Gastroesophageal sphincter (tissue), 4 donors: ENCODE results near the gene TNFRSF1A. TPM values are rescaled to one million over a fixed set of nuclear protein-coding genes. Genes with fewer than 3 reads are reported as not detected.
A peak's percentile ranks its signal among the peaks of the same experiment; 100 is the strongest.

Experiments used
- ATAC-seq: fragments of 150-250 bp; one replicate; pipeline ENCODE4 v1.9.1; 2016; ENCODE audit warnings: mild to moderate bottlenecking, moderate library complexity
- H3K27ac ChIP-seq, 4 donors: fragments of 200-600 bp; sonication (generic) in 3 of 4; 1 replicate in 3 of 4; 2 replicates in 1 of 4; pipeline ENCODE4 v1.5.1; 2016 to 2019
- H3K27me3 ChIP-seq: fragments of 200-600 bp; sonication (generic); one replicate; pipeline ENCODE4 v1.5.1; 2019
- H3K36me3 ChIP-seq, 2 donors: fragments of 200-600 bp; sonication (generic); one replicate each; pipeline ENCODE4 v1.5.1; 2019; ENCODE audit warnings: control low read depth in 1 of 2
- H3K4me1 ChIP-seq, 3 donors: fragments of 200-600 bp; sonication (generic); 1 replicate in 2 of 3; 2 replicates in 1 of 3; pipeline ENCODE4 v1.5.1; 2016 to 2019; ENCODE audit warnings: control low read depth in 2 of 3
- H3K4me3 ChIP-seq, 2 donors: fragments of 200-600 bp; sonication (generic); one replicate each; pipeline ENCODE4 v1.5.1; 2019; ENCODE audit warnings: mild to moderate bottlenecking in 1 of 2, moderate library complexity in 1 of 2
- H3K9me3 ChIP-seq, 3 donors: fragments of 200-600 bp; sonication (generic); one replicate each; pipeline ENCODE4 v1.5.1; 2017 to 2019; ENCODE audit warnings: control low read depth in 2 of 3
- CTCF ChIP-seq, 4 experiments: fragments of 200-600 bp in 2 of 4; fragments of 450-650 bp in 2 of 4; sonication (generic) in 1 of 4; IDR thresholded peaks; one replicate each; pipeline ENCODE4 v1.5.1; 2017 to 2019; ENCODE audit warnings: antibody characterized with exemption in 4 of 4, mild to moderate bottlenecking in 2 of 4, moderate library complexity in 2 of 4
- EP300 ChIP-seq: sonication (generic); formaldehyde crosslinking; IDR thresholded peaks from one replicate; pipeline ENCODE4 v1.6.1; 2017; ENCODE audit warnings: antibody characterized with exemption, mild to moderate bottlenecking
- POLR2A ChIP-seq, 2 donors: fragments of 450-650 bp; IDR thresholded peaks; one replicate each; pipeline ENCODE4 v1.6.1; 2017; ENCODE audit warnings: antibody characterized with exemption in 2 of 2, mild to moderate bottlenecking in 2 of 2, moderate library complexity in 1 of 2
- POLR2AphosphoS5 ChIP-seq: sonication (generic); formaldehyde crosslinking; IDR thresholded peaks from one replicate; pipeline ENCODE4 v1.6.1; 2017; ENCODE audit warnings: antibody characterized with exemption
- WGBS, 2 donors: methylation state at CpG; one replicate each; pipeline ENCODE4 v1.1.5; 2018; ENCODE audit warnings: low coverage in 1 of 2; 5-methylcytosine and 5-hydroxymethylcytosine counted together
- total RNA-seq, 4 donors: library from RNA; depleted of rRNA; stranded (reverse); fragments of >200 nt; gene quantifications; one replicate each; pipeline ENCODE4 v1.1.0, GENCODE V29; 2016

The TNFRSF1A gene
- total RNA-seq, 4 donors from 2014 or later, result 150 to 356 (median 227) TPM

GRCh38 chr12:6382982-6383381 is 41.1 kb upstream of the TNFRSF1A start:
- peak overlapping the region in 1 of 2 donors; percentile 90 for H3K4me3 ChIP-seq
- H3K27me3 ChIP-seq, result no peaks in the 10 kb centered on the region
- peaks cover 0 to 23% of the 10 kb centered on the region in 2 donors for H3K36me3 ChIP-seq
- peaks cover 0 to 83% (median 23%) of the 10 kb centered on the region in 3 donors for H3K4me1 ChIP-seq
- peak overlapping the region; percentile 81 to 97 (median 96) for H3K27ac ChIP-seq
- 85 to 100% methylated on average over 1 to 5 of the region's 6 CpGs for WGBS, 2 donors
- no peak for TF ChIP-seq CTCF (IDR thresholded peaks at IDR 0.05)
- no peak for TF ChIP-seq POLR2AphosphoS5
- no peak for TF ChIP-seq EP300
- no peak for TF ChIP-seq POLR2A (IDR thresholded peaks at IDR 0.05)
- no peaks in the 10 kb centered on the region for H3K9me3 ChIP-seq
- ATAC-seq, result no peak

DNA sequence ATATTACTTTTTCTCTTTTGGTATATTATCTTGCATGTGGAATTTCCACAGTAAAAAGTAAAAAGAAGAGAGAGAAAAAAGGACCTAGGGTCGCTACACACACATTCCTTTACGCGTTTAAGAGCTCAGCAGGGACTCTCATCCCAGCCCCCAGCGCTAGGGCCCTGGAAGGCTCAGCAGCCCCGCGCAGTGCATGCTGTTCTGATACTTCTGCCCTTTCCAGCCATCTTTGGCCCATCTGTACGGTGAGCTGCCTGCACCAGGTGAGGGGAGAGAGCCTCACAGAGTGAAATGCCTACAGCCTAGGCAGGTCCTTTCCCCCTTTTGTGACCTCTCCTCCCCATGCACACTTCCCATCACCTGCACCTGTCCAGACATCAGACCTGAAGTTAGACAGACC is 40.5 kb upstream of the TNFRSF1A start:
- TF ChIP-seq POLR2AphosphoS5 (no peak), POLR2A (IDR thresholded peaks at IDR 0.05) (no peak), EP300 (no peak), CTCF (IDR thresholded peaks at IDR 0.05) (no peak)
- no peak for ATAC-seq

DNA sequence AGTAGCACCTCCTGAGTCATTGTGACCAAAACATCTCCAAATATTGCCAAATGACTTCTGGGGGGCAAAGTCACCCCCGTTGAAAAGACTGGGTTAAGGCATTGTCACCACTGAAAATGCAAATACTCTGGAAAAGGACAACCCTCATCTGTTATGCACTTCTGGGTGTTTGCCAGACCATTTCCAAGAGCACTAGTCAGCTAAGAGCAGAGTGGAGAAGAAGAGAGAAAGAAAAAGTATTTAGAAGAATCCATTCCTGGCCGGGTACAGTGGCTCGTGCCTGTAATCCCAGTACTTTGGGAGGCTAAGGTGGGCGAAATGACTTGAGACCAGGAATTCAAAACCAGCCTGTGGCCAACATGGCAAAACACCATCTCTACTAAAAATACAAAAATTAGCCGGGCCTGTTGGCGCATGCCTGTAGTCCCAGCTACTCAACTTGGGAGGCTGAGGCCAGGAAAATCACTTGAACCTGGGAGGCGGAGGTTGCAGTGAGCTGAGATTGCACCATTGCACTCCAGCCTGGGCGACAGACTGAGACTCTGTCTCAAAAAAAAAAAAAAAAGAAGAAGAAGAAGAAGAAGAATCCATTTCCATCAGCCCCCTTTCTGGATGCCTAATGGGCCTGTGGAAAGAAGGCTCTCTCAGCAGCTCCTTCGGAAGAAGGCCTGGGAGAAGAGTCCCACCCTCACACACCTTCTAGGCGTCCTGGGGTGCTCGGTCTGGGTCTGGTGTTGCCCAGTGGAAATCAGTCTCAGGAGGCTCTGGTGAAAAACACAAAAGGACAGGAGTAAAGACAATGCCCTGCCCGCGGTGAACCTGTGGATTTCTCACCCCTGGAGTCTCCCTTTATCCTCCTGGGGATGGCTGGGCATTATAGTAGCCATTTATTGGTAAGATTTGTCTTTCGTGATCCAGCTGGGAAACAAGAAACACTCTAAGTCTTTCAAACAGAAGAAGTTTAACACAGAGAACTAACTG is 38.6 kb upstream of the TNFRSF1A start:
- ATAC-seq, result no peak
- no peak for TF ChIP-seq POLR2A (IDR thresholded peaks at IDR 0.05)
- no peak for TF ChIP-seq CTCF (IDR thresholded peaks at IDR 0.05)
- TF ChIP-seq EP300, result no peak
- no peak for TF ChIP-seq POLR2AphosphoS5
- H3K27me3 ChIP-seq, result no peaks in the 10 kb centered on the region
- peak overlapping the region in 1 of 4 donors; percentile 14 for H3K27ac ChIP-seq
- no peaks in the 10 kb centered on the region for H3K9me3 ChIP-seq
- peaks cover 3 to 85% (median 37%) of the 10 kb centered on the region in 3 donors for H3K4me1 ChIP-seq
- H3K36me3 ChIP-seq, result no peaks in the 10 kb centered on the region
- no peak overlapping the region for H3K4me3 ChIP-seq
- WGBS, 2 donors, result 69 to 73% methylated on average over 9 to 13 of the region's 14 CpGs

More for the DNA sequence above, 40.5 kb upstream of the TNFRSF1A start:
- Histone ChIP-seq H3K4me3 (no peak overlapping the region), H3K27ac (peak overlapping the region in 3 of 4 donors; percentile 94 to 97 (median 97)), H3K4me1 (peaks cover 1 to 83% (median 28%) of the 10 kb centered on the region in 3 donors), H3K36me3 (peaks cover 0 to 17% of the 10 kb centered on the region in 2 donors), H3K27me3 (no peaks in the 10 kb centered on the region), H3K9me3 (no peaks in the 10 kb centered on the region)
- 71 to 80% methylated on average over 6 to 7 of the region's 7 CpGs for WGBS, 2 donors

DNA sequence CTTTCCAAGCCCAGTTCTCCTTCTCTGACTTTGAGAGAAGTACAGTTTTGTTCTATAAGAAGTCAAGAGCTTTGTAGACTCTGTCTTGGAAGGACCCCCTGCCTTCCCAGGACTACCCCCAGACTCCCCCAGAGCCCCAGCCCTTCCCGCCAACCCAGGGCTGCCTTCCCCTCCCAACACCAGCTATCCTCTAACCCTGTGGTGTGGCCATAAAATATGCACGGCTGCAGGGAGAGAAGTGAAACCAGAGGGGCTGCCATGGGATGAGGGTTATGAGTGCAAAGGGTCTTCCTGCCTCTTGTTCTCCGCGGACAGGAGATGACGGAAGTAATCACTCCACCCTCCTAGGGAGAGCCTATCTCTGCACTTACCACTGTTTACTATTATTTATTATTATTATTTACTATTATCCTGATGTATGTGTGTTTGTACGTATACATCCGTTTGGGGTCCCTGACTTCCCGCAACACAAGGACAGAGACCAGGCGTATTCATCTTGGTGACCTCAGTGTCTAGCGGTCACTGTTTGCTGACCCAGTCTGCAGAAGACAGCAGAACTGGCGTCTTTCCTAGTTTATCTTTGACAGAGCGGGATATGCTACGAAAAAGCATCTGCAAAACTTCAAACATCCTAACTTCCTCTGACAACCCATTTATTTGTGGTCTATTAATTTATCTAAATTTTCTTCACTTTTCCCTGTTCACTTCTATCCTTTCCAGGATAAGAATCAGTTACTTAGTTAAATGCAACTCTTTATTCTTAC is 37.0 kb upstream of the TNFRSF1A start:
- Histone ChIP-seq H3K27me3 (no peaks in the 10 kb centered on the region), H3K4me1 (peaks cover 3 to 76% (median 32%) of the 10 kb centered on the region in 3 donors), H3K36me3 (no peaks in the 10 kb centered on the region), H3K9me3 (no peaks in the 10 kb centered on the region), H3K27ac (peak overlapping the region in 3 of 4 donors; percentile 5 to 14 (median 13)), H3K4me3 (no peak overlapping the region)
- 35 to 47% methylated on average over 2 to 9 of the region's 13 CpGs for WGBS, 2 donors
- no peak for ATAC-seq
- no peak for TF ChIP-seq CTCF (IDR thresholded peaks at IDR 0.05)
- no peak for TF ChIP-seq POLR2AphosphoS5
- TF ChIP-seq POLR2A (IDR thresholded peaks at IDR 0.05), result no peak
- no peak for TF ChIP-seq EP300
